GM23248 (cell line): ENCODE data around the gene EIF1. TPM values are rescaled to one million over a fixed set of nuclear protein-coding genes. Genes with fewer than 3 reads are reported as not detected.

Source experiments
- DNase-seq: peaks from one replicate; pipeline ENCODE4 v3.0.0-alpha.2; 2015
- H2AFZ ChIP-seq: fragments of 200-600 bp; sonication (generic); 2 replicates; pipeline ENCODE4 v1.6.1; 2016; ENCODE audit warnings: antibody characterized with exemption
- H3F3A ChIP-seq: fragments of 200-600 bp; sonication (generic); 2 replicates; pipeline ENCODE4 v1.6.1; 2016; ENCODE audit warnings: mild to moderate bottlenecking, antibody characterized with exemption, mixed run types; ENCODE audit not compliant: insufficient read depth
- H3K27ac ChIP-seq: fragments of 200-600 bp; sonication (generic); 2 replicates; pipeline ENCODE4 v1.5.1; 2016; ENCODE audit warnings: mild to moderate bottlenecking
- H3K27me3 ChIP-seq: fragments of 200-600 bp; sonication (generic); replicated peaks from 2 replicates; pipeline ENCODE4 v1.6.1; 2016; ENCODE audit warnings: mild to moderate bottlenecking; ENCODE audit not compliant: insufficient read depth
- H3K36me3 ChIP-seq: fragments of 200-600 bp; sonication (generic); 2 replicates; pipeline ENCODE4 v1.6.1; 2016; ENCODE audit warnings: low read depth, mild to moderate bottlenecking
- H3K4me1 ChIP-seq: fragments of 200-600 bp; sonication (generic); 2 replicates; pipeline ENCODE4 v1.6.1; 2016; ENCODE audit warnings: mild to moderate bottlenecking; ENCODE audit not compliant: insufficient read depth
- H3K4me2 ChIP-seq: fragments of 200-600 bp; sonication (generic); one replicate; pipeline ENCODE4 v1.6.1; 2016; ENCODE audit warnings: mild to moderate bottlenecking; ENCODE audit not compliant: unreplicated experiment
- H3K4me3 ChIP-seq: fragments of 200-600 bp; sonication (generic); 2 replicates; pipeline ENCODE4 v1.5.1; 2016; ENCODE audit warnings: mild to moderate bottlenecking
- H3K79me2 ChIP-seq: fragments of 200-600 bp; sonication (generic); 2 replicates; pipeline ENCODE4 v1.6.1; 2016; ENCODE audit warnings: mild to moderate bottlenecking; ENCODE audit not compliant: insufficient read depth
- H3K9ac ChIP-seq: fragments of 200-600 bp; sonication (generic); 2 replicates; pipeline ENCODE4 v1.6.1; 2016; ENCODE audit warnings: mild to moderate bottlenecking
- H3K9me2 ChIP-seq: fragments of 200-600 bp; sonication (generic); 2 replicates; pipeline ENCODE4 v1.6.1; 2016; ENCODE audit warnings: mixed run types, mild to moderate bottlenecking, moderate library complexity; ENCODE audit not compliant: insufficient read depth
- H3K9me3 ChIP-seq: fragments of 200-600 bp; sonication (generic); one replicate; pipeline ENCODE4 v1.6.1; 2017; ENCODE audit warnings: low read depth
- H4K20me1 ChIP-seq: fragments of 200-600 bp; sonication (generic); 2 replicates; pipeline ENCODE4 v1.6.0; 2016; ENCODE audit not compliant: insufficient read depth
- EZH2 ChIP-seq: fragments of 200-600 bp; sonication (generic); IDR thresholded peaks from 2 replicates; pipeline ENCODE4 v1.6.1; 2018; ENCODE audit warnings: antibody characterized with exemption, mild to moderate bottlenecking; ENCODE audit not compliant: insufficient read depth, poor library complexity, severe bottlenecking
- EZH2phosphoT487 ChIP-seq: fragments of 200-600 bp; sonication (generic); IDR thresholded peaks from 2 replicates; pipeline ENCODE4 v1.6.1; 2018; ENCODE audit warnings: antibody characterized with exemption, moderate library complexity, mild to moderate bottlenecking, low read depth; ENCODE audit not compliant: insufficient read depth
- WGBS, 2 experiments: methylation state at CpG; one replicate each; pipeline ENCODE4 v1.1.6; 2015 to 2017; ENCODE audit warnings: low lambda C conversion rate in 2 of 2, low coverage in 1 of 2; ENCODE audit errors: missing lambda C conversion rate in 2 of 2; 5-methylcytosine and 5-hydroxymethylcytosine counted together
- in situ Hi-C: fragments of 300-500 bp; cut with MboI; formaldehyde crosslinking; loops from 2 replicates; pipeline ENCODE4 v1.15.0; 2020
- polyA plus RNA-seq: library from polyadenylated mRNA; unstranded; fragments of >200 nt; fragmentation: Nextera tagmentation; extraction: Ambion mirVana; gene quantifications from 2 replicates; pipeline ENCODE4 v1.2.1, GENCODE V29; 2016
- total RNA-seq: library from RNA; depleted of rRNA; stranded (reverse); fragments of >200 nt; shearing (Covaris generic); gene quantifications from 2 replicates; pipeline ENCODE4 v1.2.3, GENCODE V29; 2014

The EIF1 gene
- total and polyA plus RNA-seq, 2 experiments from 2014 or later = 98.1 to 1,585 TPM

DNA sequence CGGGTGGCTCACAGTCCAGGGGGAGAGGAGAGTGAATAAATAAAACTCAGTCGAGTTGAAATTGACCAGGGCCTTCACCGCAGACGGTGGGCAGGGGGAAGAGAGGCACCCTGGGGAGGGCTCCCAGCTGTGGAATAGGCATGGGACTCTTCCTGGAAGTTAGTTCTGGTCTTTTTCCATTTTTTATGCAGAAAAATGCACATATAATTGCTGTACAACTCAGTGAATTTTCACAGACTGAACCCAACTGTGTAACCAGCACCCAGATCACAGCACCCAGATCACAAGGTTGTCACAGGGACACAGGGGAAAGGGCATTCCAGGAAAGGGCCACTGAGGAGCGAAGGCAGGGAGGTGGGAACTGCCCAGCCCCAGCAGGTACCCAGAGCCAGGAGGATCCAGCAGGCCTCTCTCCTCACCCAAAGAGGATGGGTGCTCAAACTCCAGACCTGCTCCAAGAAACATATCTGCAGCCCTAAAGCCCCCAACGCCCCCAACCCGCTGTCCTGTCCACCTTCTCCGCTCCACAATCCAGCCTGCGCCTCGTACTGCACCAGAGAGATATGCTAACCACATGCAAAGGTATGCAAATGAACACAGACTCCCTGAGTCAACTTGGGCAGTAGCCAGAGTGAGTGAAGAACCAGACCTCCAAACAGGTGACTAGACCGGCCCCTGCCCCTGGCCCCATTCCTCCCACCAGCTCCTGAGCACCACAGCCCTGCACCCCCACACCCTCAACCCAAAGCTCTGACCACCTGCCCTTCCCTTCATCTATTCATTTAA lies 29.1 kb upstream of the EIF1 start:
- no peaks in the 10 kb centered on the region for H3K79me2 ChIP-seq
- peaks cover 7% of the 10 kb centered on the region; the same call in 1 of the 2 replicates for H3F3A ChIP-seq
- H3K36me3 ChIP-seq = no peaks in the 10 kb centered on the region
- no peaks in the 10 kb centered on the region for H3K27me3 ChIP-seq
- H2AFZ ChIP-seq = no peak overlapping the region
- TF ChIP-seq EZH2 (no peak), EZH2phosphoT487 (no peak)
- WGBS, 2 experiments = 66 to 71% methylated on average over 11 of the region's 11 CpGs
- H3K27ac ChIP-seq = no peak overlapping the region
- H3K9me3 ChIP-seq = no peaks in the 10 kb centered on the region
- no peak for DNase-seq
- in situ Hi-C loops = loop anchor here (10.0 to 25.0 kb wide), 3 partner anchors 322 to 1047 kb away; no protein-coding TSS in a partner anchor
- no peaks in the 10 kb centered on the region for H4K20me1 ChIP-seq
- no peaks in the 10 kb centered on the region for H3K9me2 ChIP-seq
- no peak overlapping the region for H3K9ac ChIP-seq
- H3K4me2 ChIP-seq = no peak overlapping the region
- no peak overlapping the region for H3K4me3 ChIP-seq
- H3K4me1 ChIP-seq = no peaks in the 10 kb centered on the region

DNA sequence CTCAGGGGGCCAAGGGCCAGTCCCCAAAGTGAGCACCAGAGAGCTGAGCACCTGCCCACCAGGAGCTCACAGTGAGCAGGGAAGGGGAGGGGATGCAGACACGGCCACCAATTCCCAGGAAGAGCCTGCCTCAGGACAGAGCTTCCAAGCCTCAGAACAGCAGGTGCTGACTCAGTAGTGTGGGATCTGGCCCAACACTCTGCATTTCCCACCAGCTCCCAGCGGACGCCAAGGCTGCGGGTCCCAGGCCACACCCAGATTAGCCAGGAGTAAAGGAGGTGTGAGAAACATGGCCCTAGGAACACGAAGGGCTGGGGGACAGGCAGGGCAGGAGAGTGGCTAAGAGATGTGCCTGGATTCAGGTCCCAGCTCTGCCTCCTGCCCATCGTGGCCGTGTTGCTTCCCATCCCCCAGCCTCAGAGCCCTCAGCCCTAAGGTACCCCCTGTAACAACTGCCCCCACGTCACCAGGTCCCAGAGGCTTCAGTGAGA lies 28.4 kb upstream of the EIF1 start:
- H3K9ac ChIP-seq = no peak overlapping the region
- no peak overlapping the region for H3K27ac ChIP-seq
- H3F3A ChIP-seq = peaks cover 7% of the 10 kb centered on the region; the same call in 1 of the 2 replicates
- no peak overlapping the region for H2AFZ ChIP-seq
- peak; percentile 24 for DNase-seq
- no peaks in the 10 kb centered on the region for H3K9me2 ChIP-seq
- no peak overlapping the region for H3K4me2 ChIP-seq
- no peak overlapping the region for H3K4me3 ChIP-seq
- TF ChIP-seq EZH2phosphoT487 (no peak), EZH2 (no peak)
- H3K9me3 ChIP-seq = no peaks in the 10 kb centered on the region
- H3K79me2 ChIP-seq = no peaks in the 10 kb centered on the region
- 31 to 46% methylated on average over 8 of the region's 8 CpGs for WGBS, 2 experiments
- H4K20me1 ChIP-seq = no peaks in the 10 kb centered on the region
- H3K27me3 ChIP-seq = no peaks in the 10 kb centered on the region
- no peaks in the 10 kb centered on the region for H3K4me1 ChIP-seq
- no peaks in the 10 kb centered on the region for H3K36me3 ChIP-seq
- in situ Hi-C loops = loop anchor here (10.0 to 25.0 kb wide), 3 partner anchors 323 to 1048 kb away; no protein-coding TSS in a partner anchor

DNA sequence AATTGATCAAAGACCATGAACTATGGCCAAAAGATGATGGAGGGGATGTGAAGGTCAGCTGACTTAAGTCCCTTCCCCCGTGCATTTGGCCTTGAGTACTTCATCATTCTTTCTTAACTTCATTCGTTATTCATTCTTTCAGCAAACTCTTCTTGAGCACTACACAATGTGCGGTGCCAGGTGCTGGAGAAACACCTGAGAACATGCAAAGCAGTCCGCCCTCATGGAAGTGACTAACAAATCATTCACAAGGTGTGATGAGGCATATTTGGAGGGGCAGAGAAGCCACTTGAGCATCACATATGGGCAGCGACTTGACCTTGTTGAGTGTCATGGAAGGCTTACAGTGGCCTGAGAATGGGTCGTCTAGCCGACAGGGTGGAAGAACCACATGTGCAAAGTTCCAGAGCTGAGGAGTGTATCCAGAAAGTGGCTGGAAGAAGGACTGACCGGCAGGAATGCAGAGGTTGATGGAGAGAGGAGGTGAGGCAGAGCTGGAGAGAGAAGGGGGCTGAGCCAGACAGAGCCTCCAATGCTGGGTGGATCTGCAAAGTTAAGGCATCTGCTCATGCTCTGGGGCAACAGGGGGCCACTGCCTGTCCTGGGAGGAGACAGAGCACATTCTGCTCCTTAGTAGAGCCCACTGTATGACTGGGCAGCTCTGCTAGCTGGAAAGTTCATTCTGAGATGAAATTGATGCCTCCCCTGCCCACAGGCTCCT lies 25.1 kb upstream of the EIF1 start:
- no peaks in the 10 kb centered on the region for H3K9me2 ChIP-seq
- H3K27me3 ChIP-seq = no peaks in the 10 kb centered on the region
- H3K79me2 ChIP-seq = no peaks in the 10 kb centered on the region
- in situ Hi-C loops = loop anchor here (10.0 to 25.0 kb wide), 3 partner anchors 326 to 1051 kb away; no protein-coding TSS in a partner anchor
- H3K9me3 ChIP-seq = no peaks in the 10 kb centered on the region
- H3K27ac ChIP-seq = no peak overlapping the region
- WGBS, 2 experiments = 56 to 58% methylated on average over 8 of the region's 8 CpGs
- H4K20me1 ChIP-seq = no peaks in the 10 kb centered on the region
- no peak overlapping the region for H3K4me2 ChIP-seq
- TF ChIP-seq EZH2 (no peak), EZH2phosphoT487 (no peak)
- H2AFZ ChIP-seq = no peak overlapping the region
- H3F3A ChIP-seq = peaks cover 7% of the 10 kb centered on the region; the same call in 1 of the 2 replicates
- no peak overlapping the region for H3K9ac ChIP-seq
- no peaks in the 10 kb centered on the region for H3K36me3 ChIP-seq
- H3K4me3 ChIP-seq = no peak overlapping the region
- H3K4me1 ChIP-seq = peaks cover 5% of the 10 kb centered on the region
- no peak for DNase-seq

DNA sequence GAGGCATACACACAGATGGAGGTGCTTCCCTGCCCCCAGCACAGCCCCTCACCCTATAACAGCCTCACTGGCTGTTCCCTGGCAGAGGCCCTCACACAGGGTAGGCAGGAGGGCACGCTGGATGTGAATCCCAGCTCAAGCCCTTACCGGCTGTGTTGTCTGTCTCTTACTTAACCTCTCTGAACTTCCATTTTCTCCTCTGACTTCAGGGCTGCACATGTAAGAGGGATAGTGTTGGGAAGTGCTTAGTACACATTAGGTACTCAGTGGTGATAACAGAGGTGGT lies 24.6 kb upstream of the EIF1 start:
- peaks cover 7% of the 10 kb centered on the region; the same call in 1 of the 2 replicates for H3F3A ChIP-seq
- no peaks in the 10 kb centered on the region for H3K79me2 ChIP-seq
- H3K27ac ChIP-seq = no peak overlapping the region
- no peak for TF ChIP-seq EZH2phosphoT487
- TF ChIP-seq EZH2 = no peak
- H3K9me2 ChIP-seq = no peaks in the 10 kb centered on the region
- H3K27me3 ChIP-seq = no peaks in the 10 kb centered on the region
- H3K36me3 ChIP-seq = no peaks in the 10 kb centered on the region
- H3K4me3 ChIP-seq = no peak overlapping the region
- no peak overlapping the region for H2AFZ ChIP-seq
- H3K9me3 ChIP-seq = no peaks in the 10 kb centered on the region
- H3K4me2 ChIP-seq = no peak overlapping the region
- WGBS, 2 experiments = 87 to 91% methylated on average over 2 of the region's 2 CpGs
- H3K4me1 ChIP-seq = peaks cover 5% of the 10 kb centered on the region
- H3K9ac ChIP-seq = no peak overlapping the region
- H4K20me1 ChIP-seq = no peaks in the 10 kb centered on the region
- in situ Hi-C loops = loop anchor here (10.0 to 25.0 kb wide), 3 partner anchors 327 to 1052 kb away; no protein-coding TSS in a partner anchor
- no peak for DNase-seq
